Smooth muscle cell (in vitro differentiated cells): Measurements from ENCODE around the gene FOSL2. TPM values are rescaled to one million over a fixed set of nuclear protein-coding genes. Genes with fewer than 3 reads are reported as not detected.

ENCODE experiments used
- DNase-seq: peaks from one replicate; lab custom pipeline; 2025; ENCODE audit not compliant: unreplicated experiment; lab: John Stamatoyannopoulos, UW
- H2AFZ ChIP-seq: fragments of 200-600 bp; sonication (generic); 2 replicates; pipeline ENCODE4 v1.6.0; 2016; ENCODE audit warnings: antibody characterized with exemption, low read depth, mild to moderate bottlenecking
- H3F3A ChIP-seq: fragments of 200-600 bp; sonication (generic); 2 replicates; pipeline ENCODE4 v1.6.0; 2017; ENCODE audit warnings: antibody characterized with exemption, low read depth
- H3K27ac ChIP-seq: fragments of 200-600 bp; sonication (generic); 2 replicates; pipeline ENCODE4 v1.5.1; 2016; ENCODE audit warnings: low read depth, mild to moderate bottlenecking
- H3K27me3 ChIP-seq: fragments of 200-600 bp; sonication (generic); 2 replicates; pipeline ENCODE4 v1.6.1; 2016; ENCODE audit warnings: low read depth, mild to moderate bottlenecking
- H3K36me3 ChIP-seq: fragments of 200-600 bp; sonication (generic); 2 replicates; pipeline ENCODE4 v1.5.1; 2016; ENCODE audit warnings: low read depth
- H3K4me1 ChIP-seq: fragments of 200-600 bp; sonication (generic); 2 replicates; pipeline ENCODE4 v1.5.1; 2016; ENCODE audit warnings: low read depth
- H3K4me2 ChIP-seq: fragments of 200-600 bp; sonication (generic); 2 replicates; pipeline ENCODE4 v1.6.0; 2016; ENCODE audit warnings: mild to moderate bottlenecking
- H3K4me3 ChIP-seq: fragments of 200-600 bp; sonication (generic); 2 replicates; pipeline ENCODE4 v1.5.1; 2016; ENCODE audit warnings: mild to moderate bottlenecking
- H3K79me2 ChIP-seq: fragments of 200-600 bp; sonication (generic); 2 replicates; pipeline ENCODE4 v1.6.0; 2016; ENCODE audit warnings: low read depth, mild to moderate bottlenecking
- H3K9ac ChIP-seq: fragments of 200-600 bp; sonication (generic); 2 replicates; pipeline ENCODE4 v1.6.0; 2016; ENCODE audit warnings: low read depth
- H3K9me3 ChIP-seq: fragments of 200-600 bp; sonication (generic); replicated peaks from 2 replicates; pipeline ENCODE4 v1.5.1; 2016; ENCODE audit warnings: low read depth
- H4K20me1 ChIP-seq: fragments of 200-600 bp; sonication (generic); 2 replicates; pipeline ENCODE4 v1.6.0; 2016; ENCODE audit warnings: low read depth
- WGBS: methylation state at CpG from one replicate; pipeline ENCODE4 v1.1.7; 2016; ENCODE audit warnings: low lambda C conversion rate; 5-methylcytosine and 5-hydroxymethylcytosine counted together
- polyA plus RNA-seq: library from polyadenylated mRNA; unstranded; fragments of >200 nt; fragmentation: Nextera tagmentation; extraction: Ambion mirVana; gene quantifications from 2 replicates; pipeline ENCODE4 v1.2.1, GENCODE V29; 2016
- total RNA-seq: library from RNA; depleted of rRNA; stranded (reverse); fragments of >200 nt; gene quantifications from 2 replicates; pipeline ENCODE4 v1.2.3, GENCODE V29; 2014
- TF ChIP-seq, protein P1 (sequence below): fragments of 200-600 bp; sonication (generic); IDR thresholded peaks from 2 replicates; pipeline ENCODE4 v1.5.1; 2017; ENCODE audit warnings: borderline replicate concordance, mild to moderate bottlenecking, antibody characterized with exemption; ENCODE audit not compliant: insufficient read depth, poor library complexity, severe bottlenecking

The FOSL2 gene
- total and polyA plus RNA-seq, 2 experiments from 2014 or later, result 70.8 to 106 TPM

DNA sequence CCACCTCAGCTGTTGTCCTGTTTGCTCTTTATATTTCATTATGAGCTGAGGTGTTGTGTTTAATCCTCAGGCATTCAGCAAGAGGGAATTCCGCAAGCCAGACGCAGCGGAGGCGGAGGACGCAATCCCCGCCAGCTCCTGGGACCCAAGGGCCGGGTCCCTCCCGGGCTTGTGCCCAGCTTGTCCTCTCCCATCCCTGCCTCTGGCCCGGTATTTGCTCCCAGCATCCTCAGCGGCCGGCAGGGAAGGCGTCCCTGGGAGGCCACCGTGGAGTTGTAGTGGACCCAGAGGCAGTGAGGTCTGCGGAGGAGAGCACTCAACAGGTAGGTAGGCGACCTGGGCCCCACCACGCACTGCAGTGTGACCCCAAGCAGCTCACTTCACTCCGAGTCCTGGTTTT is 42.5 kb upstream of the FOSL2 start:
- H3K27ac ChIP-seq, result no peak overlapping the region
- 90% methylated on average over 17 of the region's 17 CpGs for WGBS
- no peaks in the 10 kb centered on the region for H4K20me1 ChIP-seq
- H3K4me2 ChIP-seq, result no peak overlapping the region
- no peaks in the 10 kb centered on the region for H3K36me3 ChIP-seq
- DNase-seq, result no peak
- H3K4me1 ChIP-seq, result peaks cover 3% of the 10 kb centered on the region
- H3K4me3 ChIP-seq, result no peak overlapping the region
- H3K9me3 ChIP-seq, result no peaks in the 10 kb centered on the region
- H2AFZ ChIP-seq, result no peak overlapping the region
- TF ChIP-seq, protein P1, sequence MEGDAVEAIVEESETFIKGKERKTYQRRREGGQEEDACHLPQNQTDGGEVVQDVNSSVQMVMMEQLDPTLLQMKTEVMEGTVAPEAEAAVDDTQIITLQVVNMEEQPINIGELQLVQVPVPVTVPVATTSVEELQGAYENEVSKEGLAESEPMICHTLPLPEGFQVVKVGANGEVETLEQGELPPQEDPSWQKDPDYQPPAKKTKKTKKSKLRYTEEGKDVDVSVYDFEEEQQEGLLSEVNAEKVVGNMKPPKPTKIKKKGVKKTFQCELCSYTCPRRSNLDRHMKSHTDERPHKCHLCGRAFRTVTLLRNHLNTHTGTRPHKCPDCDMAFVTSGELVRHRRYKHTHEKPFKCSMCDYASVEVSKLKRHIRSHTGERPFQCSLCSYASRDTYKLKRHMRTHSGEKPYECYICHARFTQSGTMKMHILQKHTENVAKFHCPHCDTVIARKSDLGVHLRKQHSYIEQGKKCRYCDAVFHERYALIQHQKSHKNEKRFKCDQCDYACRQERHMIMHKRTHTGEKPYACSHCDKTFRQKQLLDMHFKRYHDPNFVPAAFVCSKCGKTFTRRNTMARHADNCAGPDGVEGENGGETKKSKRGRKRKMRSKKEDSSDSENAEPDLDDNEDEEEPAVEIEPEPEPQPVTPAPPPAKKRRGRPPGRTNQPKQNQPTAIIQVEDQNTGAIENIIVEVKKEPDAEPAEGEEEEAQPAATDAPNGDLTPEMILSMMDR, result no peak
- H3F3A ChIP-seq, result peaks cover 10% of the 10 kb centered on the region
- no peak overlapping the region for H3K9ac ChIP-seq
- H3K27me3 ChIP-seq, result no peaks in the 10 kb centered on the region
- H3K79me2 ChIP-seq, result no peaks in the 10 kb centered on the region

DNA sequence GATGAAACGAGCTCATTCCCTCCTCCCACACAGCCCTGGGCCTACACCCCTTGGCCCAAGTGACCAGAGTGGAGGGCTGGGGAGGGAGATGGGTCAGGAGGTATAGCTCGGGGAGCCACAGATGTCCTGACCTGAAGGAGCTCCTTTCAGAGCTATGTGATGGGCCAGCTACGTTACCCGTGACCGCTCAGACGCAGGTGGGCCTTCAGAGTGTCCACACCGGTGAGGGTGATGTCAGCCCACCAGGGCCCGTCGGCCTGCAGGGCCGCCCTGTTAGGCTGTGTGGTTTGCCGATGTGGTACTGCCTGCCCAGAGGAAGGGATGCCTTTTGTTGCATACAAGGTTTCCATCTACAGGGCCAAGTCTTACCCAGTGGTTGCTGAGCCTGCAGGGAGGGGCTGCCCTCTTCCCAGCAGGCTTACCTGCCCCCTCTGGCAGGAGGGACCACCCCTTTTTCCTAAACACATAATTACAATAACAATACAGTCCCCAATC is 41.8 kb upstream of the FOSL2 start:
- H3K9ac ChIP-seq, result no peak overlapping the region
- WGBS, result 93% methylated on average over 11 of the region's 11 CpGs
- H3K79me2 ChIP-seq, result no peaks in the 10 kb centered on the region
- TF ChIP-seq, protein P1, result no peak
- H3K27me3 ChIP-seq, result no peaks in the 10 kb centered on the region
- H3F3A ChIP-seq, result peaks cover 10% of the 10 kb centered on the region
- H3K36me3 ChIP-seq, result no peaks in the 10 kb centered on the region
- H3K4me3 ChIP-seq, result no peak overlapping the region
- H2AFZ ChIP-seq, result no peak overlapping the region
- no peaks in the 10 kb centered on the region for H4K20me1 ChIP-seq
- no peaks in the 10 kb centered on the region for H3K9me3 ChIP-seq
- no peak overlapping the region for H3K27ac ChIP-seq
- no peak for DNase-seq
- no peak overlapping the region for H3K4me2 ChIP-seq
- peaks cover 9% of the 10 kb centered on the region for H3K4me1 ChIP-seq

DNA sequence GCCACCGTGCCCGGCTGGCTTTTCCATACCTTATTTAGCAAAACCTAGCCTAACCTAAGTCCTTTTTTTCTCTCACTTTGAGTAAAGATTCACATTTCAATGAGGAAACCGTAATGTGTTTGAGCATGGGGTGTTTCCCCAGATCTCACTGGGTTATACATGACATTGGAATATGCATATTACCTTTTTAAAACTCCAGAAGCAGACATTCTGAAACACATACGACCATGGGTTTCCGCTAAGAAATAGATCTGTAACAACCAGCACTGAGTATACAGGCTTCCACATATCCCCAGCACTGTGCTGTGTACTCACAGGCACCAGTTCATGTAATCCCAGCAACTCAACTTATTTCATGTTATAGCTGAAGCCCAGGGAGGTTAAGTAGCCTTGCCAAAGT is 41.0 kb upstream of the FOSL2 start:
- H3F3A ChIP-seq, result peaks cover 10% of the 10 kb centered on the region
- no peaks in the 10 kb centered on the region for H3K27me3 ChIP-seq
- H3K4me2 ChIP-seq, result peak overlapping the region; percentile 44
- H3K27ac ChIP-seq, result peak overlapping the region; percentile 57
- no peaks in the 10 kb centered on the region for H3K36me3 ChIP-seq
- no peaks in the 10 kb centered on the region for H3K79me2 ChIP-seq
- H2AFZ ChIP-seq, result no peak overlapping the region
- H4K20me1 ChIP-seq, result no peaks in the 10 kb centered on the region
- TF ChIP-seq, protein P1, result no peak
- H3K4me1 ChIP-seq, result peaks cover 9% of the 10 kb centered on the region
- H3K4me3 ChIP-seq, result no peak overlapping the region
- H3K9me3 ChIP-seq, result no peaks in the 10 kb centered on the region
- DNase-seq, result no peak
- WGBS, result 86% methylated on average over 5 of the region's 5 CpGs
- no peak overlapping the region for H3K9ac ChIP-seq

DNA sequence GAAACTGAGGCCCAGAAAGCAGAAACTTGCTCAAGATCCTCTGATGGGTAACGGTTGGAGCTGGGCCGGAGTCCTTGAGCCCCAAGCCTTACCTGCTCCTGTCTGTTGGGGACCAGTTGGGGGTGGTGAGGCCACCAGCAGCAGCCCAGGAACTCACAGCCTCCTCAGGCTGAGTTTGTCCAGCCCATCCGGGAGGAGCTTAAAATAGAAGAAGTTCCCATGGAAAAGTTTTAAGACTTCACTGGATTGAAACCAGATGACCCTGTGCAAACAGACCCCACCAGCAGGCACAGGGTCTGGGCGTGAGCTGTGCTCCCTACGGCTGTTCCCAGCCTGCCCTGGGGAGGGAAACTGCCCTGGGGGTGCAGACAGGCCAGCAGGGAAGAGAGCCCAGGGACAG is 40.6 kb upstream of the FOSL2 start:
- Histone ChIP-seq H3K36me3 (no peaks in the 10 kb centered on the region), H3K4me3 (no peak overlapping the region)
- WGBS, result 28% methylated on average over 5 of the region's 5 CpGs

More for the DNA sequence above, 40.6 kb upstream of the FOSL2 start:
- peak overlapping the region; percentile 44 for H3K4me2 ChIP-seq
- H2AFZ ChIP-seq, result peak overlapping the region; percentile 57
- H3K9ac ChIP-seq, result peak overlapping the region; percentile 21
- H3K9me3 ChIP-seq, result no peaks in the 10 kb centered on the region
- H3K27ac ChIP-seq, result peak overlapping the region; percentile 57
- peaks cover 9% of the 10 kb centered on the region for H3K4me1 ChIP-seq
- no peaks in the 10 kb centered on the region for H3K79me2 ChIP-seq
- H3K27me3 ChIP-seq, result no peaks in the 10 kb centered on the region
- DNase-seq, result no peak
- H4K20me1 ChIP-seq, result no peaks in the 10 kb centered on the region
- TF ChIP-seq, protein P1, result no peak
- peaks cover 10% of the 10 kb centered on the region for H3F3A ChIP-seq
